Stimulated activated CD4-positive, alpha-beta T cell treated with anti-CD3 and anti-CD28 coated beads, TNF-alpha, amount 100 ng/mL, for 1 hour (primary cell): ENCODE measurements around the gene LMTK3.

Source experiments
- DNase-seq, 3 donors: peaks; one replicate each; pipeline ENCODE4 v3.0.0-alpha.2; 2020; ENCODE audit warnings: low read depth in 3 of 3, low spot score in 1 of 3

LMTK3 gene

GRCh38 chr19:48508729-48509411 is 2.8 kb downstream of the LMTK3 start:
- DNase-seq, result no peak

- no peak for DNase-seq
These were observed 3.7 kb downstream of the LMTK3 start for GRCh38 chr19:48507911-48508439.

GRCh38 chr19:48506138-48506733 is 5.4 kb downstream of the LMTK3 start:
- no peak for DNase-seq

- peak in 1 of 3 donors; percentile 58 for DNase-seq
These were observed 9.2 kb downstream of the LMTK3 start for GRCh38 chr19:48502350-48503018.

- DNase-seq, result peak in 1 of 3 donors; percentile 47
These were observed 9.9 kb downstream of the LMTK3 start for GRCh38 chr19:48501494-48502349.

- DNase-seq, result no peak
These were observed 10.7 kb downstream of the LMTK3 start for GRCh38 chr19:48500830-48501493.

- DNase-seq, result no peak
These were observed 12.1 kb downstream of the LMTK3 start for GRCh38 chr19:48499316-48500090.

GRCh38 chr19:48498595-48499311 is 12.9 kb downstream of the LMTK3 start:
- DNase-seq, result no peak

GRCh38 chr19:48497728-48498594 is 13.7 kb downstream of the LMTK3 start:
- no peak for DNase-seq

- DNase-seq, result no peak
These were observed 14.5 kb downstream of the LMTK3 start for GRCh38 chr19:48496959-48497727.

- DNase-seq, result no peak
These were observed 16.2 kb downstream of the LMTK3 start for GRCh38 chr19:48495396-48495795.

GRCh38 chr19:48493718-48494401 is 17.8 kb downstream of the LMTK3 start:
- no peak for DNase-seq

GRCh38 chr19:48492925-48493717 is 18.5 kb downstream of the LMTK3 start:
- peak; percentile 42 to 69 (median 51) for DNase-seq

- DNase-seq, result no peak
These were observed 19.9 kb downstream of the LMTK3 start for GRCh38 chr19:48491793-48492123.

GRCh38 chr19:48490981-48491792 is 20.4 kb downstream of the LMTK3 start:
- peak in 1 of 3 donors; percentile 35 for DNase-seq
